Left lobe of liver (tissue), 2 donors: ENCODE measurements around the gene CLCN7. TPM values are rescaled to one million over a fixed set of nuclear protein-coding genes. Genes with fewer than 3 reads are reported as not detected.
A peak's percentile ranks its signal among the peaks of the same experiment; 100 is the strongest.

Experiments
- ATAC-seq: fragments of 200-7000 bp; cut with Tn5 transposase; one replicate; pipeline ENCODE4 v1.9.1; 2020; ENCODE audit warnings: mild to moderate bottlenecking, moderate library complexity
- DNase-seq: peaks from one replicate; pipeline ENCODE4 v3.0.0-alpha.2; 2020; ENCODE audit warnings: low spot score
- total RNA-seq: library from RNA; stranded (reverse); gene quantifications from one replicate; pipeline ENCODE4 v1.2.1, GENCODE V29; 2021
- donor health status: DM: no; HTN: no; CAD: no; lungs with moderate emphysema.
- donor health status: DM: no; HTN: yes; CAD: no.

CLCN7 gene
- total RNA-seq, 1 donor from 2014 or later: 51.9 TPM

DNA sequence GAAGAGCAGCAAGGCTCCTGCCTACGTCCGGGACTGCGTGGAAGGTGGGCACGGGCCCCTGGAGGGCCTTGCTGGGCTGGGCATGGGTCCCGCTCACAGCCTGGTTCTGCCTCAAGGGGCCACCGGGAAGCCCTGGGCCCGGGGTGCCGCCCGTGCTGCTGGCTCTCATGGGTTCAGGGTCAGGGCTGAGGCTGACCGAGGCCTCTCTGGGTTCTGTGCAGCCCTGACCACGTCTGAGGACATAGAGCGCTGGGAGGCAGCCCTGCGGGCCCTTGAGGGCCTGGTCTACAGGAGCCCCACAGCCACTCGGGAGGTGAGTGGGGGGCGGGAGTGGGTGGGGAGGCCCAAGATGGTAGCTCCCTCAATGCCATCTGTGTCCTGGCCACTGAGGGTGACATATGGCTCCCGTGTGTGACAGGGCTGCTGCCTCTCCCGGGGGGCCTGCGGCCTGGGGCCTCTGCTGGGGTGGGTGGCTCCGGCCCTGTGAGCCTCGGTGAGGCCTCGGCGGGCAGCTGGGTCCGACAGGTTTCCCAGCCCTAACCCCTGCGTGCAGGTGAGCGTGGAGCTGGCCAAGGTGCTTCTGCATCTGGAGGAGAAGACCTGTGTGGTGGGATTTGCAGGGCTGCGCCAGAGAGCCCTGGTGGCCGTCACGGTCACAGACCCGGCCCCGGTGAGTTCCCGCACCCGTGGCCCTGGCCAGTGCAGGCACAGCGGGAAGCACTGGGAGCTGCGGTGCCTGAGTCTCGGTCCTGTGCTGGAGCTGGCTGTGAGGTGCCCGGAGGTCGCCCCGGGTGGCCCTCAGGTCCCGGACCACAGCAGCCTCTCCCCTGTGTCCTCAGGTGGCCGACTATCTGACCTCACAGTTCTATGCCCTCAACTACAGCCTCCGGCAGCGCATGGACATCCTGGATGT is 27.5 kb upstream of the CLCN7 start:
- DNase-seq (no peak), ATAC-seq (no peak)

- no peak for ATAC-seq
- no peak for DNase-seq
Observed at GRCh38 chr16:1501630-1502029, 26.8 kb upstream of the CLCN7 start.

- no peak for ATAC-seq
- no peak for DNase-seq
Observed at GRCh38 chr16:1500465-1501150, 25.8 kb upstream of the CLCN7 start.

GRCh38 chr16:1499756-1500464 is 25.1 kb upstream of the CLCN7 start:
- ATAC-seq: no peak

DNA sequence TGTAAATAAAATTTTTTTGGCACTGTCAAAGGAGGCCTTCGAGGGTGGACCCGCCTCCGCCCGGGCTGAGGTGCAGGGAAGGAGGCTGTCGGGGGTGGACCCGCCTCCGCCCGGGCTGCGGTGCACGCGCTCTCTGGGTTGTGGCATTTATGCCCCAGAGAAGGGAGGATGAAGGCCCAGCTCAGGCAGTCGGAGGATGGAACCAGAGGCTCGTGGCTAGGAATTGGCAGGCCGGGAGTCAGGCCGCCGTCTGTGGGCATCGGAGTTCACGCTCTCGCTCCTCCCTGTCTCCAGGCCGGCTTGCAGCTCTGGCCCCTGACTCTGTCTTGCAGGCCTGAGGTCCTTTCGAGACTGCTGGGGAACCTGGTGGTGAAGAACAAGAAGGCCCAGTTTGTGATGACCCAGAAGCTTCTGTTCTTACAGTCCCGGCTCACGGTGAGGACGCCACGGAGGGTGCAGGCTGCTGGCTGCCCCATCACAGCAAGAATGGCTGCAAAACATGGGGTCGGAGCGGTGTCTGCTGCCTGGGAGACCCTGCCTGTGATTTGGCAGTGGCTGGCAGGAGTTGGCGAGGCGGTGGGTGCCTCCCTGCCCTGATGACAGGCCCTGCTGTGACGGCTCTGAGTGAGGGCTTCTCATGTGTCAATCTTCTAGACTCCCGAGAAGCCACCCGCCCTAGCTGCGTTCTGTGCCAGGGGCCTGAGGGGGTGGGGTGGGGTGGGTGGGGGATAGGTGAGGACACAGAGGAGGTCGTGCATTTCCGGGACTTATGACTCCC is 24.3 kb upstream of the CLCN7 start:
- ATAC-seq: no peak
- no peak for DNase-seq

More at GRCh38 chr16:1499756-1500464, 25.1 kb upstream of the CLCN7 start:
- DNase-seq: no peak

GRCh38 chr16:1497014-1497598 is 22.3 kb upstream of the CLCN7 start:
- ATAC-seq (no peak), DNase-seq (no peak)

DNA sequence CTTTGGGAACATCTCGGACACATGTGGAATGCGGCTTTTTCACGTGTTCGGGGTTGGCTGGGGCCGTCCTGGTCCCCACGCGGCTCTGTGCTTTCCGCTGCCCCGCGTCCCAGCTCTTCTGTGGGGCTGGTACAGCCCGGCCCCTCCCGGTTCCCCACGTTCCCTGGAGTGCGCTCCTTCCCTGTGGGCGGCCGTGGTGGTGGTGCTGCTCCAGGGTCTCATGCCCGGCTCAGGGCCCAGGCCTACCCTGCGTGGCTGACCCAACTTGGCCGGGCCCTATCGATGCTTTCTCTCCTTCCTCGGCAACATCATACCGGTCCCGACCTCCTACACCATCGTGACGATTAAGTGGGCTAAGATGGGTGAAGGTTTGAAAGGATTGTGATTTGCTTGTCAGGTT is 21.6 kb upstream of the CLCN7 start:
- DNase-seq: no peak
- ATAC-seq: no peak

GRCh38 chr16:1495889-1496262 is 21.0 kb upstream of the CLCN7 start:
- ATAC-seq: no peak
- no peak for DNase-seq

GRCh38 chr16:1495211-1495888 is 20.5 kb upstream of the CLCN7 start:
- ATAC-seq: no peak
- DNase-seq: no peak

GRCh38 chr16:1494711-1495110 is 19.9 kb upstream of the CLCN7 start:
- no peak for ATAC-seq
- no peak for DNase-seq

DNA sequence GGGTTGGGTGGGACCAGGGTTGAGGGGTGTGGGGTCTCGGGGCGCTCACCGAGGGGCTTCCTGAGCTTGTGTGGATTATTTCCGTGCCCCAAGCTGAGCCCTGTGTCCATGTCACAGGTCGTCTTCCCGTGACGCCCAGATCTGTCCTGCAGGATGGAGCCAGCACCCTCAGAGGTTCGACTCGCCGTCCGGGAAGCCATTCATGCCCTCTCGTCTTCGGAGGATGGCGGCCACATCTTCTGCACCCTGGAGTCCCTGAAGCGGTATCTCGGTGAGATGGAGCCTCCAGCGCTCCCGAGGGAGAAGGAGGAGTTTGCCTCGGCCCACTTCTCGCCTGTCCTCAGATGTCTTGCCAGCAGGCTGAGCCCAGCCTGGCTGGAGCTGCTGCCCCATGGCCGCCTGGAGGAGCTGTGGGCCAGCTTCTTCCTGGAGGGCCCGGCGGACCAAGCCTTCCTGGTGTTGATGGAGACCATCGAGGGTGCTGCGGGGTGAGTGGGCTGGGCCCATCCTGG is 19.4 kb upstream of the CLCN7 start:
- peak; percentile 5 for ATAC-seq
- no peak for DNase-seq

GRCh38 chr16:1493746-1494094 is 18.9 kb upstream of the CLCN7 start:
- peak; percentile 13 for ATAC-seq

GRCh38 chr16:1492923-1493745 is 18.3 kb upstream of the CLCN7 start, which contains the start of gene TELO2:
TSS of gene TELO2 (plus strand) at chr16:1493360. CDS start at chr16:1494282, 922 bp downstream.
- peak; percentile 84 for DNase-seq
- peak; percentile 96 for ATAC-seq

More at GRCh38 chr16:1493746-1494094, 18.9 kb upstream of the CLCN7 start:
- DNase-seq: no peak

GRCh38 chr16:1492082-1492922 is 17.5 kb upstream of the CLCN7 start:
- DNase-seq (no peak), ATAC-seq (no peak)

GRCh38 chr16:1491327-1491726 is 16.5 kb upstream of the CLCN7 start:
- no peak for DNase-seq
- ATAC-seq: no peak

GRCh38 chr16:1489077-1489476 is 14.2 kb upstream of the CLCN7 start:
- ATAC-seq: no peak
- DNase-seq: no peak

GRCh38 chr16:1488619-1489018 is 13.8 kb upstream of the CLCN7 start, which contains the start of gene PTX4:
TSS of gene PTX4 (minus strand) at chr16:1488944. CDS start at chr16:1488909, 35 bp downstream.
- no peak for ATAC-seq
- no peak for DNase-seq
